HG03342 (cell line): ENCODE measurements around the gene WRAP53.
A peak's percentile ranks its signal among the peaks of the same experiment; 100 is the strongest.

Experiments
- ATAC-seq: cut with Tn5 transposase; IDR thresholded peaks from one replicate; pipeline ENCODE4 v1.9.1; 2021; ENCODE audit warnings: mild to moderate bottlenecking, moderate library complexity; ENCODE audit not compliant: unreplicated experiment

Gene WRAP53

DNA sequence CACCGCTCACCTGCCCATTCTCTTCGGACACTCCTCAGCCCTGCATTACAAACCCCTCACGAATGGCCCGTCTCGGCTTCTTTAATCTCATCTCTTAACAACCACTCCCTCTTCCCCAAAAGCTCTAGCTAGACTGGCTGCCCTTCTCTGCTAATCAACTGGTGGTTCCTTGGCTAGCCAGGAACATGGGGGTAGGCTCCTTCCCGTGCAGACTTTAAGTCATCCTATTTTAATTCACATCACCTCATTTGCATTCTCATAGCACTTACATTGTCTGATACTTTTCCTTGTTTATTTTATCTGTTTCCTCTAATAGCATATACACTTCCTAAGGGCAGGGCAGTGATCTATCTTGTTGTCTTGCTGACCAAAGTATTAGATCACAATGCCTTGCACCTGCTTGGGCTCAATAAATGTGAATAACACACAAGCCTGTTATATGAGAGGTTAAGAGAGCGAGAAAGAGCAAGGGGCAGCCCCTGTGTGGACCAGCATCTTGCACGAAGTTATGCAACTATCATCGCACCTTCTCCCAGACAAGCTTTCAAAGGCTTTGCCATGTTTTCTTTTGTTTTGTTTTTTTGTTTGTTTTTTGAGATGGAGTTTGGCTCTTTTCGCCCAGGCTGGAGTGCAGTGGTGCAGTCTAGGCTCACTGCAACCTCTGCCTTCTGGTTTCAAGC, 10.7 kb upstream of the WRAP53 start:
- no peak for ATAC-seq

DNA sequence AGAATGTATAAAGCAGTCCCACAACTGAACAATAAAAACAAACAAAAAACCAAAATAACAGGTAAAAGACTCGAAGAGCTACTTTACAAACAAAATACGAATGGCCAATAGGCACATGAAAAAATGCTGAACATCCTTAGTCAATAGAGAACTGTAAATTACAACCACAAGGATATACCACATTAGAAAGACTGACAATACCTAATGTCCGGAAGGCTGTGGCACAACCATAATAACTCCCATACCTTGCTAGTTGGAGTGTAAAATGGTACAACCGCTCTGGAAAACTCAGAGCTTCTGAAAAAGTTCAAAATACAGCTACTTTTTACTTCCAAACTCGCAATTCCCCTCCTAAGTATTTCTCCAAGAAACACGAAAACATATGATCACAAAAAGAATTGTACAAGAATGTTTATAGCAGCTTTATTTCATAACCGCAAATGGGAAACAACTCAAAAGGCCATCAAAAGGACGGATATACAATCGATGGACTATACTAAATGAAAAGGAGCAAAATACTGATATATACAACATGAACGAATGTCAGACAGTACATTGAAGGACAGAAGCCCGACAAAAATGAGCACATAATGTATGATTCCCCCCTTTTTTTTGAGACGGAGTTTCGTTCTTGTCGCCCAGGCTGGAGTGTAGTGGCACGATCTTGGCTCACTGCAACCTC, 3.3 kb upstream of the WRAP53 start:
- no peak for ATAC-seq

DNA sequence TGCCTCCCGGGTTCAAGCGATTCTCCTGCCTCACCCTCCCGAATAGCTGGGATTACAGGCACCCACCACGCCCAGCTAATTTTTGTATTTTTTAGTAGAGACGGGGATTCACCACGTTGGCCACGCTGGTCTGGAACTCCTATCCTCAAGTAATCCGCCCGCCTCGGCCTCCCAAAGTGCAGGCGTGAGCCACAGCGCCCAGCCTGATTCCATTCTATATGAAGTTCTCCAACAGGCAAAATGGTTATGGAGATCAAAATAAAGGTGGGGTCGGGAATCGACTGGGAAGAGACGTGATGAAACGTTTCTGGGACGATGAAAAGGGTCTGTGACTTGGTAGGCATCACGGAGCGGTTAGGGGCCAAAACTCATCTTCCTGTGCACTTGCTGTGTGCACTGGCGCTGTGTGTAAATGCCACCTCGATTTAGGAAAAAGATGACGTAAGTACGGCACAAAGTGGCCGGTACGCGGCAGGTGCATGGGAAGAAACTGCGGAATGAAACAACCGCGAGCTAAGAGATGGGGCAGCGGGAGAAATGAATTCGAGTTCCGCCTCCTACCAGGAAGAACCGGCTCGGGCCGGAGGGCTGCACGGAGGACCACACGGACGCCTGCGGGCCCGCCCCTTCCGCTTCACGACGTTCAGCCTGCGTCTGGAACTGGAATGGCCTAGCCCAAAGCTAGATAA, 2.6 kb upstream of the WRAP53 start:
- peak; percentile 53 for ATAC-seq

DNA sequence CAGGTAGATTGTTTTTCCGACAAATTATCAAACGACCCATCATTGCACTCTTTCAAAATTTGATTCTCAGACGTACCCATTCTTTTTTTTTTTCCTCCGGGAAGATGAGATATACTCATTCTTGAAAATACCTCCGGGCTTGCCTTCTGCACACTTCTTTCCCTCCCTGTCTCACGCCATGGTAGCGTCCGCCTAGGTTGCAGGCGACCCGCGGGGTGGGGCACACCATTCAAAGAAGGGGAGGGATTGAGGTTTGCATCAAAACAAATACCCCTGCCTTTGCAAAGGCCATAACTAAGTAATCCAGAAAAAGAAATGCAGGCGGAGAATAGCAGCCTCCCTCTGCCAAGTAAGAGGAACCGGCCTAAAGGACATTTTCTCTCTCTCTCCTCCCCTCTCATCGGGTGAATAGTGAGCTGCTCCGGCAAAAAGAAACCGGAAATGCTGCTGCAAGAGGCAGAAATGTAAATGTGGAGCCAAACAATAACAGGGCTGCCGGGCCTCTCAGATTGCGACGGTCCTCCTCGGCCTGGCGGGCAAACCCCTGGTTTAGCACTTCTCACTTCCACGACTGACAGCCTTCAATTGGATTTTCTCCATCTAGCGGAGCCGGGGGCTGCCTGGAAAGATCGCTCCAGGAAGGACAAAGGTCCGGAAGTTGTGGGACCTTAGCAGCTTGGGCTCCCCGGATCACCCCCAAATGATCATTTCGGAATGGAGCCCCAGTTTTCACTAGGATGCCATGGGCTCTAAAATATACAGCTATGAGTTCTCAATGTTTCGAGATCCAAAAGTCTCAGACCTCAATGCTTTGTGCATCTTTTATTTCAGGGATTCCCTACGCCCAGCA, 1.8 kb upstream of the WRAP53 start:
- ATAC-seq: peak; percentile 36

DNA sequence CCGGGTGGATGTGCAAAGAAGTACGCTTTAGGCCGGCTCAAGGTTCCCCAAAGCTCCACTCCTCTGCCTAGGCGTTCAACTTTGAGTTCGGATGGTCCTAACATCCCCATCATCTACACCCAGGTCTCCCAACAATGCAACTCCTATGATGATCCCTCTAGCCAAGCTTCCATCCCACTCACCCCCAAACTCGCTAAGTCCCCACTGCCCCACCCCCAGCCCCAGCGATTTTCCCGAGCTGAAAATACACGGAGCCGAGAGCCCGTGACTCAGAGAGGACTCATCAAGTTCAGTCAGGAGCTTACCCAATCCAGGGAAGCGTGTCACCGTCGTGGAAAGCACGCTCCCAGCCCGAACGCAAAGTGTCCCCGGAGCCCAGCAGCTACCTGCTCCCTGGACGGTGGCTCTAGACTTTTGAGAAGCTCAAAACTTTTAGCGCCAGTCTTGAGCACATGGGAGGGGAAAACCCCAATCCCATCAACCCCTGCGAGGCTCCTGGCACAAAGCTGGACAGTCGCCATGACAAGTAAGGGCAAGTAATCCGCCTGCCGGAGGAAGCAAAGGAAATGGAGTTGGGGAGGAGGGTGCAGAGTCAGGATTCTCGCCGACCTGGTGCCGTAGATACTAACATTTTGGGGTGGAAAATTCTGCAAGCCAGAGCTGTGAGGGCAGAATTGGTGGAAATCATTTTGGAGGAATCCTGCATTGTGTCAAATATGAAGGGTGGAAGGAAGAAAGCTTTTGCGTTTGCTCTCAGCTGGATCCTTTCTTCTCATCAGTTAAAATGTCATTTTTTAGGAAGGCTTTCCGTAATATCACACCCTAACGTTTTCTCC, 987 bp upstream of the WRAP53 start, which contains the start of gene TP53:
Gene TP53 (minus strand): TSS at position 419 of the 836 bp plus-strand sequence. CDS start 10,896 bp downstream, outside the sequence.
- peak; percentile 35 for ATAC-seq

DNA sequence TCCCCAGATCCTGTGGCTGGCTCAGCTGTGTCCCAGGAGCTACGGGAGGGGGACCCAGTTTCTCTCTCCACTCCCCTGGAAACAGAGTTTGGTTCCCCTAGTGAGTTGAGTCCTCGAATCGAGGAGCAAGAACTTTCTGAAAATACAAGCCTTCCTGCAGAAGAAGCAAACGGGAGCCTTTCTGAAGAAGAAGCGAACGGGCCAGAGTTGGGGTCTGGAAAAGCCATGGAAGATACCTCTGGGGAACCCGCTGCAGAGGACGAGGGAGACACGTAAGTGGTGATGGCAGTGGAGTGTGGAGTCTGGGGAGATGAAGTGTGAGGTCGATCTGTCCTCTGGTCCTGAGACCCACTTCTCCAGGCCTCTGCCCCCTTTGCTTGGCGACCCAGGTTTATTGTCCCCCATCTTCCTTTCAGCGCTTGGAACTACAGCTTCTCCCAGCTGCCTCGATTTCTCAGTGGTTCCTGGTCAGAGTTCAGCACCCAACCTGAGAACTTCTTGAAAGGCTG, 585 bp downstream of the WRAP53 start:
- no peak for ATAC-seq

DNA sequence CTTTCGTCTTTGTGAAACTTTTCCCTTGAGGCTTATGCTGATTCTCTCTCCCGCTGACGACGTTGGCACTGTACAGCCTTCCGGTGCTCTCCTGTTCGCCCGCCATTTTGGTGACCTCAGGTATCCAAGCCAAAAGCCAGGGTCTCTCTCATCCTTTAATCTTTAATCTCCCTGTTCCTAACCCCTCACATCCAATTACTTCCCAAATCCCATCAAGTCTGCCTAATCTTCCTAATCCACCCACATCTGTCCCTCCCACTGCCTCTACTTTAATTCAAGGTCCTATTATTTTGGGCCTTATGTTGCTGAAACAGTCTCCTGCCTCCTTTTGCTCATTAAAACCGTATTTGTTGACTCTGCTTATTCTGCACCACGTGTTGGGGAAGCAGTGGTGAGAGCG, 7.3 kb downstream of the WRAP53 start:
- no peak for ATAC-seq

DNA sequence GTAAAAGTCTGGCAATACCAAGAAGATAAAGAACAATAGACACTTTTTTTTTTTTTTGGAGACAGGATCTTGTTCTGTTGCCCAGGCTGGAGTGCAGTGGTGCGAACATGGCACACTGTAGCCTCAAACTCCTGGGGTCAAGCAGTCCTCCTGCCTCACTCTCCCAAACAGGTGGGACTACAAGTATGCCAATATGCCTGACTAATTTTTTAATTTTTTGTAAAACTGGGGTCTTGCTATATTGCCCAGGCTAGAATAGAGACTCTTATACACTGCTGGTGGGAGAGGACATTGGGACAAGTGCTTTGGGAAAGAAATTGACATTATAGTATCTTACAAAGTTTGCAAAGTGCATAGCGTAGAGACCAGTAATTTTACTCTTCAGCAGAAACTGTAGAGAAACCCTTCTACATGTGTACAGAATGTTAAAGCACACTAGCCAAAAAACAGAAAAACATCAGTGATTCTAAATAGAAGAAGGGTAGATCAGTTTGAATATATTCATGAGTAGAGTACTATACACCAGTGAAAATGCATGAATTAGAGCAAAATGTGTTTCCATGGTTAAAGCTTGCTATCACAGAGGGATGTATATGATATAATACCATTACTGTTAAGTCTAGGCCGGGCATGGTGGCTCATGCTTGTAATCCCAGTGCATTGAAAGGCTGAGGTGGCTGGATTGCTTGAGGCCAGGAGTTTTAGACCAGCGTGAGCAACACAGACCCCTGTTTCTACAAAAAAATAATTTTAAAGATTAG, 9.7 kb downstream of the WRAP53 start:
- ATAC-seq: no peak

DNA sequence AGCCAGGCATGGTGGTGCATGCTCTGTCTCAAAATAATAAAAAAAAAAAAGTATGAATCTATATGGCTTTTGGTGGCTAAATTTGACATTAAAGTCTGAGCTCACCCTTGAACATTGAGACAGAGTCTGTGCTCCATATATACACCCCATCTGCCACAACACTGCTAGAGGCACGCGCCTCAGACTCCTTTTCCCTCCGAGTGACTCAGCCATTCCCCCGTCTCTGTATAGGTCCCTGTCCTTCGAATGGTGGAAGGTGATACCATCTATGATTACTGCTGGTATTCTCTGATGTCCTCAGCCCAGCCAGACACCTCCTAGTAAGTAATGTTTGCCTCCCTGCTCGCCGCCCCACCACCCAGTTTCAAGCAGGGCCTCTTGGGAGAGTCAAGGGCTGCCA, 12.2 kb downstream of the WRAP53 start:
- ATAC-seq: no peak

DNA sequence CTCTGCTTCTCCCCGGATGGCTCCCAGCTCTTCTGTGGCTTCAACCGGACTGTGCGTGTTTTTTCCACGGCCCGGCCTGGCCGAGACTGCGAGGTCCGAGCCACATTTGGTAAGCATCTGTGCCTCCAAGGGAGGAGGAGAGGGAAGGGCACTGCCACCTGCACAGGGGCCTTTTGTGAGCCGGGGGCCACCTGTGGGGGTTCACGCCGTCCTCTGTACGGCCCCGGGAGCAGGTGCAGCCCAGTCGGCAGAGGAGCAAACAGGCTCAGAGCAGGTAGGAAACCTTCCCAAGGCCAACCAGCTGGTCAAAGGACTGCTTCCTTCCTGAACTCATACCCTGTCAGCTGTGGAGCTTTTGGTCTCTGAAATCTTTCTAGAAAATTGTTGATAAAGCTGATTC, 13.4 kb downstream of the WRAP53 start:
- no peak for ATAC-seq

DNA sequence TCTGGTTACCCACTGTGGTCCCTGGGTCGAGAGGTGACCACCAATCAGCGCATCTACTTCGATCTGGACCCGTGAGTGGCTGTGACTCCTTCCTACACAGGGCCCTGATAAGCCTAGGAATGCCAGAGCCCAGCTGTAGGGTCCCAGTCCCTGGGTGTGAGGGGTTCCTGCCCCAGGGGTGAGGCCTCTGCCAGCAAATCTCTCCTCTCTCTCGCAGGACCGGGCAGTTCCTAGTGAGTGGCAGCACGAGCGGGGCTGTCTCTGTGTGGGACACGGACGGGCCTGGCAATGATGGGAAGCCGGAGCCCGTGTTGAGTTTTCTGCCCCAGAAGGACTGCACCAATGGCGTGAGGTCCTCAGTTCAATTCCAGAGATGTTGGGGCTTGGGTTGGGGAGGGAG, 14.5 kb downstream of the WRAP53 start:
- ATAC-seq: no peak

DNA sequence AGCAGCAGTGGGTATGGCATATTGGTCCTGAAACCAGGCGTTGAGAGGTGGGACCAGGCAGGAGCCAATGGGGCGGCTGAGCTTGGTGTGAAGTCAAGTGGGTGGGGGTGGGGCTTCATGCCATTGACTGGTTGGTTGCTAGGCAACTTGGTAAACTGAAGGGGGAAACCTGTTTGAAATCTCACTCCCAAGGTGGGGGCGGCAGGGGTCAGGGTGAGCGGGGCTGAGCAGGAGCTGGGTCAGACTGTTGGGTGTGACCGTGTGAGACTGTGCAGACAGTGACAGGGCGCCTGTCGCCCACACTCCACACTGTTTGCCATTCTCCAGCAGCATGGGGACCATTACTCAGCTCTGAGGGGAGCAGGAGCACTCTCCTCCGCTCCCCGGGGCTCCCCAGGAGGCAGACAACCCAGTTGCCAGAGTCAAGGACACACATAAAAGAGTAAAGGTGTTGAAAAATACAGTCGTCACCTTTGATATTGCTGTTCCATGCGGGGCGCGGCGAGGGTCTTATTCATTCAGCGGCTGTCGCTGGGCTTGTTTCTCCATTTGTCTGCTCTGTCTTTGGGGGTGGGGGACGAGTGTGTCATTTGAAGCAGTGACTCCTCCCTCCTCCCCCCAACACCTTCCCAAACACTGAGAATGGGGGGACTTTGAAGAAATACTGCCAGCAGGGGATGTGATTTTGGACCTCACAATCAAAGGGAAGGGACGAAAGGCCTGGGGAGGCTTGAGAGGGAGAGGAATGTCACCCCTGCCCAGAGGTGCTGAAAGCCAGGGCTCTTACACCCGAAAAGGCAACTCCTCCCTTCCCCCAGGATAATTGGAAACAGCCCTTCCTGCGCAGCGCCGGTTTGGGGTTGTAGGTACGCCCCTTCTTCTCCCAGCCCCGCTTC, 15.6 kb downstream of the WRAP53 start:
- ATAC-seq: no peak

DNA sequence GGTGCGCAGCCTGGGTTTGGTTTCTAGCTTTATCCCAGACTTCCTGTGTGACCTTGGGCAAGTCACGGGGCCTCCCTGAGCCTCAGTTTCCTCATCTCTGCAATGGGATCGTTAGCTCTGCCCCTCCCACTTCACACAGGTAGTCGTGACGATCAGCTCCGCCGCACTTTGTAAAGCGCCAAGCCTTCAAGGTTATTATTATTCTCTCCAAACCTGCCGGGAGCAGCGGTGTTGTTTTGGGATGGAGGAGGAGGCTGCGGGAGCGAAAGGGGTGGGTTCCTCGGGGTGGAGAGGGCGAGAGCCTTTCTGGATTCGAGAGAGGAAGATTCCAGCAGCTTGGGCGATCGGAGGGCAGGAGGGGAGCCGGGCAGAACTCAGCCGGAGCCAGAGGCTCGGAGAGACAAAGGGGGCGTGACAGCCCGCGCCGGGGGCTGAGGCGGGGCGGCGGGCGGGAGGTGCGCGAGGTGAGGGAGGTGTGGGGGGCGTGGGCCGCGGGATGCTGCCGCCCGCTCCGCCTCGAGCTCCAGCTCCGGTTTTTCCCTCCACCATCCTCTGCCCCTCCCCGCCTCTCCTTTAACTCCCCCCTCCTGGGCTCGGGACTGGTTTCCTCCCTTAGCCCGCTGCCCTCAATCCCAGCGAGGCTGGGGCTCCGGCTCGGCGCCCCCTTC, 16.5 kb downstream of the WRAP53 start, which contains the start of gene EFNB3:
Gene EFNB3 (plus strand): TSS at position 602 of the 668 bp plus-strand sequence. CDS start 397 bp downstream, outside the sequence.
- no peak for ATAC-seq

DNA sequence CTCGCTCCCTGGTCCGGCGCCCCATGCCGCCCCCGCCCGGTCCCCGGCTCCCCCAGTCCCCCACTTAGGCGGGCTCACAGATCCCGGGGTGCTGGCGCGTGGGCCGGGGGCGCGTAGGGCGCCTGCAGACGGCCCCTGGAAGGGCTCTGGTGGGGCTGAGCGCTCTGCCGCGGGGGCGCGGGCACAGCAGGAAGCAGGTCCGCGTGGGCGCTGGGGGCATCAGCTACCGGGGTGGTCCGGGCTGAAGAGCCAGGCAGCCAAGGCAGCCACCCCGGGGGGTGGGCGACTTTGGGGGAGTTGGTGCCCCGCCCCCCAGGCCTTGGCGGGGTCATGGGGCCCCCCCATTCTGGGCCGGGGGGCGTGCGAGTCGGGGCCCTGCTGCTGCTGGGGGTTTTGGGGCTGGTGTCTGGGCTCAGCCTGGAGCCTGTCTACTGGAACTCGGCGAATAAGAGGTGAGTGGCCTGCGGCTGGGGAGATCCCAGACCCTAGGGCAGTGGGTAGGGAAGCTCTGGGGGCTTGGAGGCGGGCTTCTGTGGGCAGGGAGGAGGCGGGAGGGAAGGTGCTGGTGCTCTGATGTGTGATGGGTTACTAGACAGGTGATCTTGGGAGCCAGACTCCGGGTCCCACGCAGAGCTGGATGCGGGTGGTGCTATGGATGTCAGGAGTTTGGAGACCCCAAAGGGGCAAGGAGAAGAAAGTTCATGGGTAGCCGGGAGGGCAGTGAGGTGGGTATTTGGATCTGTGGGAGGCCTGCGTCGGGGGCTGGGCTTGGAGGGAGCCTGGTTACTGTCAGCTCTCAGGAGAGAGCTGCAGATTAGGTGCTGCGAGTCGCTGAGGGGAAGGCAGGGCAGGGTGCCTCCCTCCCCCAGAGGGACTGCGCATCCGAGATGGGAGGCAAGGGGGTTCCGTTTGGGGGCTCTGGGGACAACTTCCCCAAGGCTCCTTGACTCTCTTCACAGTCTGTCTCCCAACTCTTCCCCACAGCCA, 17.3 kb downstream of the WRAP53 start:
- ATAC-seq: no peak

DNA sequence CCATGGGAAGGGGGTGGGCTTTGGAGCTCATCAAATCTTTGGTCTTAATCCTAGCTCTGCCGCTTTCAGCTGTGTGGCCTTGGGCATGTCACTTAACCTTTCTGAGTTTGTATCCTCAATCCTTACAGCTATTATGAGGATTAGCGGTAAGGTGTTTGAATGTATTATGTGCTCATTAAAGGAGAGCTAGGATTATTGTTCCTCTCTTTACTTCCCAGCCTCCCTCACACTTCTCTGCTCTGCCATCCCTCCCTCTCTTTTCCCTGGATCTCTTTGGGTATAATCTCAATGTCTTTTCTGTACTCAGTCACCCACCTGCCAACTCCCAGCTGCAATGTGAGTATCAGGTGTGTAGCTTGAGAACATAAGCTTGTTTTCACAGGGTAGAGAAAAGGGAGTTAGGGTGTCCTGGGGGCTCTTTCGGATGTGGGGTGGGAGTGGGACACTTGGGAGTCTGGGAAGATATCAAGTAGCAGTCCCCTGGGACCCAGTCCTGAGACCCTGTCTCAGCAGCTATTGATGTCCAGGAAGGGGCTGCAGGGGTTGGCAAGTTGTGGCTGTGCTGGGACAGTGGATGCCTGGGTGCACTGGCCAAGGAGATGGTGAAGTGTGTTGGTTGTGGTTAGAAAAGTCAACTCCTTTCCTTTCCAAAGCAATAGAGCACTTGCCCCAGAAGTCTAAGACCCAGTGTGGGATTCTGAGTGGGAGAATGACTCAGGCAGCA, 18.5 kb downstream of the WRAP53 start:
- ATAC-seq: no peak

DNA sequence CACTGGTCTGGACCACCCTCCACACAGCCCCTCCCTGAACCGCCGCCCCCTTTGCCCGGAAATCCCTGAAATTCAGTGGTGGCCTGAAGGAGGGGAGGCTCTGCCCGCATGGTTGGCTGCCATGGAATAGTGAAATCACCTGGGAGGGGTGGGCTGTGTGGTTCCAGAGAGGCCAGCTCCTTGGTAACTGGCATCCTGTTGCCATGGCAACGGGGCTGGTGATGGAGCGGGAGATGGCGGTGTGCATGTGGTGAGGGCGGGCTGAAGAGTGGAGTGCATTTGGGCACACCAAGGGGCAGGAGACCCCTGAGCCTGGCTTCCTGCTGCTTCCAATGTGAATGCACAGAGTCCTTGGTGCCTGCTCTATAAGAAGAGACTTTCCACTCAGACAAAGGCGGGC, 19.2 kb downstream of the WRAP53 start:
- ATAC-seq: no peak
